PC-3 (cell line): ENCODE results near the gene AMT.

ENCODE experiments used
- CTCF ChIP-seq: fragments of 300-600 bp; sonication (generic); conservative IDR thresholded peaks from 2 replicates; pipeline ENCODE4 v1.5.1; 2017; ENCODE audit warnings: antibody characterized with exemption, low read depth, mild to moderate bottlenecking, low read length
- EZH2 ChIP-seq: fragments of 300-600 bp; sonication (generic); IDR thresholded peaks from one replicate; pipeline ENCODE4 v1.6.1; 2017; ENCODE audit warnings: antibody characterized with exemption, mild to moderate bottlenecking, low read length; ENCODE audit not compliant: unreplicated experiment
- EZH2phosphoT487 ChIP-seq: fragments of 300-600 bp; sonication (generic); IDR thresholded peaks from 2 replicates; pipeline ENCODE4 v1.6.1; 2018; ENCODE audit warnings: mild to moderate bottlenecking, antibody characterized with exemption, low read length, borderline replicate concordance

- no peak for TF ChIP-seq CTCF
- TF ChIP-seq EZH2phosphoT487, result no peak
- no peak for TF ChIP-seq EZH2
Observed at GRCh38 chr3:49389297-49389696, 33.0 kb downstream of the AMT start.
